Measurements from ENCODE around the gene RAET1G. TPM values are rescaled to one million over a fixed set of nuclear protein-coding genes. Genes with fewer than 3 reads are reported as not detected.
"Not testable (repeated sequence)": the region's sequence is repeated elsewhere in the genome, so short reads cannot be mapped to it uniquely, and the experiment has no call there.

The RAET1G gene
- total RNA-seq, 1 donor, result not detected

GRCh38 chr6:149935668-149936067, 12.7 kb upstream of the RAET1G start:
- no peak for DNase-seq (ENCODE audit: low read depth in 2 of 3, low spot score in 2 of 3)

GRCh38 chr6:149935246-149935645, 12.3 kb upstream of the RAET1G start:
- no peak for DNase-seq (ENCODE audit: low read depth in 2 of 3, low spot score in 2 of 3)

GRCh38 chr6:149934249-149935156, 11.6 kb upstream of the RAET1G start:
- peak; percentile 62 to 91 (median 68) for DNase-seq (ENCODE audit: low read depth in 2 of 3, low spot score in 2 of 3)

- no peak for DNase-seq (ENCODE audit: low read depth in 2 of 3, low spot score in 2 of 3)
Observed at GRCh38 chr6:149933461-149933860, 10.5 kb upstream of the RAET1G start.

GRCh38 chr6:149933036-149933435, 10.1 kb upstream of the RAET1G start:
- DNase-seq (ENCODE audit: low read depth in 2 of 3, low spot score in 2 of 3), result no peak

GRCh38 chr6:149931501-149931900, 8.6 kb upstream of the RAET1G start:
- DNase-seq (ENCODE audit: low read depth in 2 of 3, low spot score in 2 of 3), result no peak

- peak in 1 of 3 donors; percentile 42 for DNase-seq (ENCODE audit: low read depth in 2 of 3, low spot score in 2 of 3)
Observed at GRCh38 chr6:149929422-149929821, 6.5 kb upstream of the RAET1G start.

- not testable (repeated sequence) for DNase-seq (ENCODE audit: low read depth in 2 of 3, low spot score in 2 of 3)
Observed at GRCh38 chr6:149927025-149927424, 4.1 kb upstream of the RAET1G start.

GRCh38 chr6:149925974-149926777, 3.3 kb upstream of the RAET1G start:
- DNase-seq (ENCODE audit: low read depth in 2 of 3, low spot score in 2 of 3), result peak in 2 of 3 donors; percentile 71 to 83

- no peak for DNase-seq (ENCODE audit: low read depth in 2 of 3, low spot score in 2 of 3)
Observed at GRCh38 chr6:149925253-149925973, 2.5 kb upstream of the RAET1G start.

GRCh38 chr6:149924933-149925252, 2.0 kb upstream of the RAET1G start:
- DNase-seq (ENCODE audit: low read depth in 2 of 3, low spot score in 2 of 3), result no peak

GRCh38 chr6:149924206-149924932, 1.4 kb upstream of the RAET1G start:
- DNase-seq (ENCODE audit: low read depth in 2 of 3, low spot score in 2 of 3), result no peak

- no peak for DNase-seq (ENCODE audit: low read depth in 2 of 3, low spot score in 2 of 3)
Observed at GRCh38 chr6:149923327-149923986, 536 bp upstream of the RAET1G start.

- DNase-seq (ENCODE audit: low read depth in 2 of 3, low spot score in 2 of 3), result not testable (repeated sequence)
Observed at GRCh38 chr6:149922091-149922490, 830 bp downstream of the RAET1G start.

GRCh38 chr6:149921361-149921760, 1.6 kb downstream of the RAET1G start:
- DNase-seq (ENCODE audit: low read depth in 2 of 3, low spot score in 2 of 3), result no peak

GRCh38 chr6:149919834-149920225, 3.1 kb downstream of the RAET1G start:
- no peak for DNase-seq (ENCODE audit: low read depth in 2 of 3, low spot score in 2 of 3)

GRCh38 chr6:149919126-149919833, 3.6 kb downstream of the RAET1G start:
- DNase-seq (ENCODE audit: low read depth in 2 of 3, low spot score in 2 of 3), result not testable (repeated sequence)

GRCh38 chr6:149918151-149918905, 4.6 kb downstream of the RAET1G start:
- DNase-seq (ENCODE audit: low read depth in 2 of 3, low spot score in 2 of 3), result no peak

- no peak for DNase-seq (ENCODE audit: low read depth in 2 of 3, low spot score in 2 of 3)
Observed at GRCh38 chr6:149917679-149918078, 5.2 kb downstream of the RAET1G start.

Data from hematopoietic multipotent progenitor cell (in vitro differentiated cells).